ENCODE data around the gene RNF151.
"Not testable (repeated sequence)": the region's sequence is repeated elsewhere in the genome, so short reads cannot be mapped to it uniquely, and the experiment has no call there.

Gene RNF151

DNA sequence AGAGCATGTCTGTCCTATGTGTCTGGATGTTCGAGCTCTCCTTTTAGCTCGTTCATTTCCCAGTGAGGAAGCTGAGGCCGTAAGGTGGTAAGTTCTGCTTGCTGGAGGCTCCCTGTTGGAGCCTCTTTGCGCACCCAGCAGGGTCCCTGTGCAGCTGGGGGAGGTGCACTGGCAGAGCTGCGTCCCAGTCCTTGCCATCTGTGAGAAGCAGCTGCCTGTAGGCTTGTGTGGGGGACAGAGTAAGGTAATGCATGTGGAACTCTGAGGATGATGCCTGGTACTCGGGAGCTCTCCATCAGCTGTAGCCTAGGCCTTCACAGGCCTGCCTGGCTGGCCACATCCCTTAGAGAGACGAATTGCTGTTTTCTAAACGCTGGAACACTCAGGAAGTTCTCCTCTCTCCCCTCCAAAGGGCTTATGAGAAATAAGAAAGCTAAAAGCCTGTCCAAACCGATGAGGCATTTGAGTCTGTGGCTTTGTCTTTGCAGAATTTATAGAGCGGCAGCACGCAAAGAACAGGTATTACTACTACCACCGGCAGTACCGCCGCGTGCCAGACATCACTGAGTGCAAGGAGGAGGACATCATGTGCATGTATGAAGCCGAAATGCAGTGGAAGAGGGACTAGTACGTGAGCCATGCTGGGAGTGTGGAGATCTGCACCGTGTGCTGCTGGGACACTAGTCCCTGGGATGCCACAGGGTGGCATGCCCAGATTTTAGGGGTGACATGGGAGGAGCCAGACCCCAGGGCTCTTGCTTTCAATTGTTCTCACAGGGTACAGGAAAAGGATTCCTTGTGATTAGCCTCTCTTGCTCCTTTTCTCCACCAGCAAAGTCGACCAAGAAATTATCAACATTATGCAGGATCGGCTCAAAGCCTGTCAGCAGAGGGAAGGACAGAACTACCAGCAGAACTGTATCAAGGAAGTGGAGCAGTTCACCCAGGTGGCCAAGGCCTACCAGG lies 5.7 kb upstream of the RNF151 start:
- DNase-seq = peak; percentile 46

DNA sequence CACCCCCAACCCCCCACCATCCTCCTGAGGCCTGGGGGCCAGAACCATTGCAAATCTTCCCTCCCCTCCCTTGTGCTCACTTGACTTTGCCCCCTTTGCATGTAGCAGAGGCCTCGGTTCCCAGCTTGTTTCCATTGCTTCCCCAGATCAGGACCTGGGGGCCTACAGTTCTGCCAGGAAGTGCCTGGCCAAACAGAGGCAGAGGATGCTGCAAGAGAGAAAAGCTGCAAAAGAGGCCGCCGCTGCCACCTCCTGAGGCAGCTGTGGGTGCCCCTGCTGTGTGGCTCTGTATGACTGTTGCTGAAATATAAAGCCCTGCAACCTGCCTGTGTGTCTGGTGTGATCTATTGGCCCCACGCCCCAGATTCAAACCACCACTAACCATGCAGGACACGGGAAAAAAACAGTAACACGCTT lies 5.0 kb upstream of the RNF151 start:
- no peak for DNase-seq

DNA sequence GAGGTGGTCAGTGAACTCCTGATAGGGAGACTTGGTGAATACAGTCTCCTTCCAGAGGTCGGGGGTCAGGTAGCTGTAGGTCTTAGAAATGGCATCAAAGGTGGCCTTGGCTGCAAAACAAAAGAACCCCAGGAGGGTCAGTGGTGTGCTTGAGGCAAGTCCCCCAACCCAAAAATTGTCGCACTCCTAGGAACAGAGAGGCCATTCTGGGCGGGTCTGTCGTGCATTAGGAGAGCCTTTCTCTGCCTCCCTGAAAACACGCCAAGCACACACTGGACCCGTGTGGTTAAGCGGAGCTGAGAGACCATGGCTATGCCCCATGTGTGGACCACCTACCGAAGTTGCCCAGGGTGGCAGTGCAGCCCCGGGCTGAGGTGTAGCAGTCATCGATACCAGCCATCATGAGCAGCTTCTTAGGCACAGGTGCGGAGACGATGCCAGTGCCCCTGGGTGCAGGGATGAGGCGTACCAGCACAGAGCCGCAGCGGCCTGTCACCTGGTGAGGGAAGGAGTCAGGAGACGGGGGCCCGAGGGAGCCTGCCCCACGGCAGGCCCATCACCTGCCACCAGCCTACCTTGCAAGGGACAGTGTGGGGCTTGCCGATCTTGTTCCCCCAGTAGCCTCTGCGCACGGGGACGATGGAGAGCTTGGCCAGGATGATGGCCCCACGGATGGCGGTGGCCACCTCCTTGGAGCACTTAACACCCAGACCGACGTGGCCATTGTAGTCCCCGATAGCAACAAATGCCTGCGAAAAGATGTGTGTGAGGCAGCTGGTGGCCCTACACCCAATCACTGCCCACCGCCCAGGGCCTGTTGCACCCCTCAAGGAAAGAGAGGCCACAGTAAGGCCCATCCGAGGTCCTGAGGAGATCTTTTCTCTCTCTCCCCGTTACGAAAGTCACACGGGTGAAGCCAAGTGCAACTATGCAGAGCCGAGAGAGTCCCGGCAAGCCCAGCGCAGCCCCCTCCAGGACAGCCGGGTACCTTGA lies 4.2 kb upstream of the RNF151 start:
- DNase-seq = not testable (repeated sequence)

DNA sequence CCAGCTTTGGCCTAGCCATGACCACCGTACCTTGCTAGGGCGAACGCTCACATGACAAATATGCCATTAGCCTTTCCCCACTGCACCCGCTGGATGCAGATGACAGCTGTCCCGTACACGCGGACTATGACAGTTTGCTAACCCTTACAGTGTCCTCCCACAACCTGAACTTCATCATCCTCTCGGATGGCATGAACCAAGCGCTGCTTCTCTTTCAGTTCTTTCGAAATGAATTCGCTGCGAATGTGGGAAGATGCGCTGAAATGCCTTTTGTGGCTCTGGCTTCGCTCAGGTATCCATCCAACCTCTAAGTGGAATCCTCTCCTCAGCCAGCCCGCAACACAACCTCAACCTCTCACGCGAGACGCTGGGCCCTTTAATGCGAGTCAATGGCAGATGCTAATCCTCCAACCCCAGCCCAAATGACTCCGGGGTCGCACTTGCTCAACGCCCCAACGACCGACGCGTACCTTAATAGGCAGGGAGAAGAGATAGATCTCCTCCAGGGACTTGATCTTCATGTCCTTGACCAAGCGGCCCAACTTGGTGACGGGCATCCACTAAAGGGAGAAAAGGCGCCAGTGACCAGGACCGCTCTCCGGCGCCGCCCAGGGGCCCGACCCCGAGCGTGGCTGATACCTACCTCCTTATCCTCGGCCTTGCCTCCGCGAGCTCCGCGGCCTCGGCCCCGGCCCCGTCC lies 2.7 kb upstream of the RNF151 start:
- DNase-seq = peak; percentile 17

DNA sequence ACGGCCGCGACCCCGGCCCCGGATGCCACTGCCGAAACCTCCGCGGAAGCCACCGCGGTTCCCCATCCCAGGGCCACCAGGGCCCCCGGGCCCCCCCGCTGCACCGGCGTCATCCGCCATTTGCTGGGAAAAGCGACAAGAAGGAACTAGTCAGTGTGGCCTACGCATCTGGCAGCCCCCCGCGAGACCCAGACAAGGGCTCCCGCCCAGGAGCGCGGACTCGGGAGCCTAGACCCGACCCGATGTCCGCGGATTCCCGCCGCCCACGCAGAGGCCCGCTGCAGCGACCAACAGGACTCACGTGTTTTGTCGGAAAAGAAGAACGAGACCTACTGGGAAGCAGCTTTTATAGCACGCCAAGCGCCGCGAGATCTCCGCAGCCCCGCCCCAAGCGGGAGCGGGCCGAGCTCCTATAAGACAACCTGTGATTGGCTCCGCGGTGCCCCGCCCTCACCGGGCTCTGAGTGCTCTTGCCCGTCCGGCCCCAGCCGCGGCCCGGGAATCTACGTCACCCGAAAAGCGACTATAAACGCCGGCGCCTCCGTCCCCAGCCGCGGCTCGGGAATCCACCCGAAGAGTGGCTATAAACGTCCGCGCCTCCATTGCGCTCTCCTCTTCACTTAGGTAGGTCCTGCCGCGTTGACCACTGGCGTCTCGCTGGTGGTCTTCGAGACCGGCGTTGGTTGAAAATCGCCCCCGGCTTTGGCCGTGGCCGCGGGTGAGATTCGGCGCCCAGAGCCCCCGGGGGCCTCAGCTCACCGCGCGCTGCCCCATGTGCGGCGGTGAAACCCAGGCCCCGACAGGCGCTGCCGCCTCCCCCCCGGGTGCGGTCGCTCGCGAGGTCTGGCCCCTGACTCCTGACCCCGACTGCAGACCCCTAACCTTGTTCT lies 1.9 kb upstream of the RNF151 start, which contains the start of gene RPS2:
RPS2 (minus strand) TSS at position 321 of the 890 bp plus-strand sequence; CDS start at position 120, 201 bp downstream.
- DNase-seq = peak; percentile 99

DNA sequence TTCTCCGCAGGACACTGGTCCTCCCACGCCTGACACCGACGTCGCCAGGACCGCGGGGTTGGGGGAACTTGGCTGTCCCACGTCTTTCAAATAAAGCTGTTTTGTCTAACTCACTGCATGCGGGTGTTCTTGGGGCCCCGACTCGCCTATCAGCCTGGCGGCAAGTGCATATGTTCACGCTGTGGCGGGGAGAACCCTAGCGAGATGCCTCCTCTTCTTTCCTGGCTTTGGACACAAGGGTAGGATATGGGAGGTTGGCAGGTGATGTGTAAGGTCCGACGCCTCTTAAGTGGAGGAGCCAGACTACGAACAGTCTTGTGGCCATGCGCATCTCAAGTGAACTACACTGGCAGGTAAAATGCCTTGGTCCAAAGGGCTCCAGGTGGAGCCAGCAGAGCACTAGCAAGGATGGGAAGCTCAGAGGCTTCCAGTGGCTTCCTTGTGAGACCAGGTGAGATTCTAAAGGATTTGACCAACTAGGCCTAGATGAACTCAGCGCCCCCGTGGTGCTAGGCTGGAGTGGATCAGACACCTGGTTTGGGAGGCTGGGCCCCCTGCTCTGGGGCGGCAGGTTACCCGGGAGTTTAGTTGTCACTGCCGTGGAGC lies 1.2 kb upstream of the RNF151 start:
- DNase-seq = no peak

DNA sequence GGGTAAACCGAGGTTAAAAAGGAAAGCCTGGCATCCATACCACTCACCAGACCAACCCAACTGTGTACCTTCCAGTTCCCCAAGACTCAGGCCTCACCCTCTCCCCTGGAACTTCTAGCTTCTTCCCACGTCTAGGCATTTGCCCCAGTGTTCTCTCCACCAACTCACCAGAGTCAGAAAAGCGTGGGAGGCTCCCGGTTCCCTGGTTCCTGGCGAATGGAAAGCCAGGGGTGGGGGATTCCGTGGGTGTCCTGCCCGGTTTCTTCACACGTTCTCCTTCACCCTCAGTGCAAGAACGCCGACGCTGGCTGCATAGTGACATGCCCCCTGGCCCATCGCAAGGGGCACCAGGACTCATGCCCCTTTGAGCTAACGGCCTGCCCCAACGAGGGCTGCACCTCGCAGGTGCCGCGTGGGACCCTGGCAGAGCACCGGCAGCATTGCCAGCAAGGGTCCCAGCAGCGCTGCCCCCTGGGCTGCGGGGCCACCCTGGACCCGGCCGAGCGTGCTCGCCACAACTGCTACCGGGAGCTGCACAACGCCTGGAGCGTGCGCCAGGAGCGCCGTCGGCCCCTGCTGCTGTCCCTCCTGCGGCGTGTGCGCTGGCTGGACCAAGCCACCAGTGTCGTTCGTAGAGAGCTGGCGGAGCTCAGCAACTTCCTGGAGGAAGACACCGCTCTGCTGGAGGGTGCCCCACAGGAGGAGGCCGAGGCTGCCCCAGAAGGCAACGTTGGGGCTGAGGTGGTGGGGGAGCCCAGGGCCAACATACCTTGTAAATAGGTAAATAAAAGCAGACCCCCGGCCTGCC lies 1.7 kb downstream of the RNF151 start:
- DNase-seq = no peak

DNA sequence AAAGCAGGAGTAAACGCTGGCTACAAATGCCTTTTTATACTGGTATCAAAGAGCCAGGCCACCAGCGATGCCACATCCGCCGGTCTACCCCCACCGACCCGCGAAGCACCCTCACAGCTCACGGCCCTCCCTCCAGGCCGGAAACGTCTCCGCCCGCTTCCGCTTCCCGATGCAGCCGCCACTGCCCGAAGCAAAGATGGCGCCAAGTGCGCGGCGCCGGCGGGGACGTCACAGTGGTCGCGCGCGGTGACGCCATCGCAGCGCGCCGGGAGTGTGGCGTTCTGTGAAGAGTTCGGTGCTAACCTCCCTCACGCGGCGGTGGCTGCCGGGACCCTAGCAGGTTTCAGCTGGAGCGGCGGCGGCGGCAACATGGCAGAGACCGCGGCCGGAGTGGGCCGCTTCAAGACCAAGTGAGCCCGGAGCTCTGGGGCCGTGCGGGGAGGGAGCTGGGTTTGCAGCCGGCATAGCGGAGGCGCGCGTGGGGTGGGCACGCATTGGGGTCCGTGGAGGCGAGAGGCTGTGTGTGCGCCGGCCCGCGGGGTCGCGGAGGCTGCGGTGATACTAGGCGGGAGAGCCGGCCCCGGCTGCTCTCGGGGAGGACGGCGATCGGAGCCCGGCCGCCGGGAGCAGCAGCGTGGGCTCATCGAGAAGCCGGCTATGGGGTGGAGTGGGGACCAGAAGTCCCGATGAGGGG lies 5.3 kb downstream of the RNF151 start, which contains the start of gene TBL3:
TBL3 (plus strand) TSS at position 258 of the 694 bp plus-strand sequence; CDS start at position 370, 112 bp downstream.
- DNase-seq = peak; percentile 90

DNA sequence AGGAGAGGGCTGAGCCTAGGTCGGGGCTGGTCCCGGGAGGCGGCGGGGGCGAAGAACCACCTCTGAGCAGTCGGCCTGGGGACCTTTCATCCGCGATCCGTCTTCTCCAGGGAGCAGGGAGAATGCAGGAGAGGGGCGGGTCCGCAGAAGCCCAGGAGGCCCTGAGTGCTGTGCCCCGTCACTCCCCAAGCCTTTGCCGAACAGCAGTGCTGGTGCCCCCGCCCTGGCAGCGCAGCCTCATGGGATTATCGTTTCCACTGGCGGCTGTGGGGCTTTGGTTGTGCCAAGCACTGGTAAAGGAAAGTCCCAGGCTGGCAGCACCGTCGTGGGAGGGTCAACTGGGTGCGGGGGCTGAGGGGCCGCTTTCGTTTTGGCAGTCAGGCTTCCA lies 5.8 kb downstream of the RNF151 start:
- no peak for DNase-seq

DNA sequence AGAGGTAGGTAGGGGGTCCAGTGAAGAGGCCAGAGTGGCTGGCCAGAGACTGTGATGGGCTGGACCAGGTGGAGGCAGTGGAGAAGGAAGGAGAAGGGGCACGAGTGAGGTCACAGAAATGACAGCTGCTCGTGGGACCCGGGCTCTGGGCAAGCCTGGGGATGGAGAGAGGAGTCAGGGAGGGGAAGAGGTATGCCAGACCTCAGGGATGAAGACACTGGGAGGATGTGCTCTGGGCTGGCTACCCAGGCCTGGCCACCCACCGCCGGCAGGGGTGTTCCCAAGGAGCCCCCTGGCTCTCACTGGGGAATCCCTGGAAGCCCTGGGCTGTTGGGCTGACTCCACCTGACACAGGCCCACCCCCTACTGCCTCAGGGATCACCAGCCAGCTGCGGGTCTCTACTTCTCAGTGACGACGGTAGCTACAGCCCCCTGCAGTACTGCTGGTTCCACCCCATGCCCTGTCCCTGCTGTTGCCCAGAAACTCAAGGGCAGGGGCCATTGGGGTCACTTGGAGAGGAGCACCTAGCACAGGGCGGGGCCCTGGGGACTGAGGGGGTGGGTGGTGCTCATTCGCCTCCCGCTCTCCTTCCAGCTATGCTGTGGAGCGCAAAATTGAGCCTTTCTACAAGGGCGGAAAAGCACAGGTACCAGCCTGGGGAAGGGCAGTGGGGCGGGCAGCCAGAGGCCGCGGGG lies 7.0 kb downstream of the RNF151 start:
- DNase-seq = no peak

DNA sequence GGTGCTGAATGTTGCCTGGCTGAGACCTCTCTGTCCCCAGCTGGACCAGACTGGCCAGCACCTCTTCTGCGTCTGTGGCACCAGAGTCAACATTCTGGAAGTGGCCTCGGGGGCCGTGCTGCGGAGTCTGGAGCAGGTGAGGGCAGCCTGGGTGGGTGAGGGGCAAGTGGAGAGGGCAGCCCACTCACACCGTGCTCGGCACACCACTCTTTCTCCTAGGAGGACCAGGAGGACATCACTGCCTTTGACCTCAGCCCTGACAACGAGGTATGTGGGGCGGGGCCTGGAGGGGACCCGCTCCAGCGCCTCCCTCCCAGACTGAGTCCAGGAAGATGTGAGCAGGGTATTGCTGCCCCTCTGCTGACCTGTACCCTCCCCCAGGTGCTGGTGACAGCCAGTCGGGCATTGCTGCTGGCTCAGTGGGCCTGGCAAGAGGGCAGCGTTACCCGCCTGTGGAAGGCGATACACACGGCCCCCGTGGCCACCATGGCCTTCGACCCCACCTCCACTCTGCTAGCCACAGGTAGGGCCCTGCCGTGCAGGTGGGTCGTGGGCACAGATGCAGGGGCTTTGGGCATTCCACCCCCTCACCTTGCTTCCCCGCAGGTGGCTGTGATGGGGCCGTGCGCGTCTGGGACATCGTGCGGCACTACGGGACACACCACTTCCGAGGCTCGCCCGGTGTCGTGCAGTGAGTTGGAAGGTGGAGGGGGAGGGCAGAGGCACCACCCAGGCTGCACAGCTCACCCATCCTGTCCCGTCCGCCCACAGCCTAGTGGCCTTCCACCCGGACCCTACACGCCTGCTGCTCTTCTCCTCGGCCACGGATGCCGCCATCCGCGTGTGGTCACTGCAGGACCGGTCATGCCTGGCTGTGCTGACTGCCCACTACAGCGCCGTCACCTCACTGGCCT lies 7.8 kb downstream of the RNF151 start:
- DNase-seq = no peak

DNA sequence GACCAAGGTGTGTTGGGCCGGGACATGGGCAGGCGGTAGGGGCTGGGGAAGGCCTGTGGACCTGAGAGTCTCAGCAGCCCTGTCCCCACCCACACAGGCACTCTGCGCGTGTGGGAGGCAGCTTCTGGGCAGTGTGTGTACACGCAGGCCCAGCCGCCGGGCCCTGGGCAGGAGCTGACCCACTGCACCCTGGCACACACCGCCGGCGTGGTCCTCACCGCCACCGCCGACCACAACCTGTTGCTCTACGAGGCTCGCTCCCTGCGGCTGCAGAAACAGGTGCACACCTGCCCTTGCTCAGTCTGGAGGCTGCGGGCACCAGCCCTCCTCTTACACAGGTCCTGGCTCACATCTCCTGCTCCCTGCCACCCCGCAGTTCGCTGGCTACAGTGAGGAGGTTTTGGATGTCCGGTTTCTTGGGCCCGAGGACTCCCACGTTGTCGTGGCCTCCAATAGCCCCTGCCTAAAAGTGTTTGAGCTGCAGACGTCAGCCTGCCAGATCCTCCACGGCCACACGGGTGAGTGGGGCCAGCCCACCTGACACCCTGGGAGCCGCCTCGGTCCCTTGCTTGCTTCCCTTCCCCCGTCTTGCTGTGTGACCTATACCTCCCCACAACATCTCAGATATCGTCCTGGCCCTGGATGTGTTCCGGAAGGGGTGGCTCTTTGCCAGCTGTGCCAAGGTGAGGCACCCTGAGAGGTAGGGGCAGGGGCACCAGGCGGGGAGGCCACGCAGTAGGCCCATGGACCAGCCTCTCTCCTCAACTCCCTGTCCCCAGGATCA lies 9.0 kb downstream of the RNF151 start:
- no peak for DNase-seq

DNA sequence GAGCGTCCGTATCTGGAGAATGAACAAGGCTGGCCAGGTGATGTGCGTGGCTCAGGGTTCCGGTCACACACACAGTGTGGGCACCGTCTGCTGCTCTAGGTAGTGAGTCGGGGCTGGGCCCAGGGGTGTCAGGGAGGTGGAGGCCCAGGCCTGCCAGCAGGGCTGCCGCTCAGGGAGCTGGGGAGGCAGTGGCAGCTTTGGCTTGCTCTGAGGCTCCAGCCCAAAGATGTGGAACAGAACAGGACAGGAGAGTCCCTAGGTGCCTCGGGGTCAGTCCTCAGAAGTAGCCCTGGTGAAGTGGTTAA lies 9.5 kb downstream of the RNF151 start:
- DNase-seq = no peak

DNA sequence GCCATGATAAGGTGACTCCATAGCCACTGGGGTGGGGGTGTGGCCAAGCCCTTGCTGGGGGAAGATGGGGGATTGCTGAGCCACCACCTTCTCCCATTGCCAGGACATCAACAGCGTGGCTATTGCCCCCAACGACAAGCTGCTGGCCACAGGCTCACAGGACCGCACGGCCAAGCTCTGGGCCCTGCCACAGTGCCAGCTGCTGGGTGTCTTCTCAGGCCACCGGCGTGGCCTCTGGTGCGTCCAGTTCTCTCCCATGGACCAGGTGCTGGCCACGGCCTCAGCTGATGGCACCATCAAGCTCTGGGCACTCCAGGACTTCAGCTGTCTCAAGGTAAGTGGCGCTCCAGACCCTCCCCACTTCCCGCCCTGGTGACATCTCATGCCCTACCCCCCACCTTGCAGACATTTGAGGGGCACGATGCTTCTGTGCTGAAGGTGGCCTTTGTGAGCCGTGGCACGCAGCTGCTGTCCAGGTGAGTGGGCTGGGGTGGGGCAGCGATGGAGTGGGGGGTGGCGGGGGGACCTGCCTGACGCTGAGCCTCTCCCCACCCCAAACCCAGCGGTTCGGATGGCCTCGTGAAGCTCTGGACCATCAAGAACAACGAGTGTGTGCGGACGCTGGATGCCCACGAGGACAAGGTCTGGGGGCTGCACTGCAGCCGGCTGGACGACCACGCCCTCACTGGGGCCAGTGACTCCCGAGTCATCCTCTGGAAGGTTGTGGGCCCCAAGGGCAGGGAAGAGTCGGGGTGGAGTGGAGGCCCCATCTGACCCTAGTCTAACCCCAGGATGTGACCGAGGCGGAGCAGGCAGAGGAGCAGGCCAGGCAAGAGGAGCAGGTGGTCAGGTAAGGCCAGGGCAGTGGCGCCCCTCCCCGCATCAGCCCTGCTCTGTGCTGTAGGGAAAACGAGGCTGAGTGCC lies 10.6 kb downstream of the RNF151 start:
- DNase-seq = no peak

DNA sequence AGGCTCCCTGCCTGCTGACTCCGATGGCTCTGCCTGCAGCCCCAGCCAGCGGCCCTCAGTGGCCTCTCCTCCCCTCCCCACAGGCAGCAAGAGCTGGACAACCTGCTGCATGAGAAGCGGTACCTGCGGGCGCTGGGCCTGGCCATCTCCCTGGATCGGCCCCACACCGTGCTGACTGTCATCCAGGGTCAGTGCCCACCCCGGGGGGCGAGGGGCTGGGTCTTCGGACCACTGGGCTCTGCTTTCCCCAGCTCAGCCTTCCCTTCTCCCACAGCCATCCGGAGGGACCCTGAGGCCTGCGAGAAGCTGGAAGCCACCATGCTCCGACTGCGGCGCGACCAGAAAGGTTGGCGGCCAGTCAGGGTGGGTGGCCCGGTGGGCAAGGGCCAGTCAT lies 11.2 kb downstream of the RNF151 start:
- DNase-seq = no peak
